Parathyroid adenoma (tissue), 2 donors: ENCODE results near the gene QPRT.

Experiments used
- H2AFZ ChIP-seq: fragments of 300-600 bp; sonication (generic); one replicate; pipeline ENCODE4 v1.7.0; 2017; ENCODE audit warnings: antibody characterized with exemption, mild to moderate bottlenecking
- H3K27ac ChIP-seq: fragments of 300-600 bp; sonication (generic); one replicate; pipeline ENCODE4 v1.7.0; 2017
- H3K27me3 ChIP-seq: fragments of 300-600 bp; sonication (generic); one replicate; pipeline ENCODE4 v1.7.0; 2017; ENCODE audit warnings: low read length; ENCODE audit not compliant: control insufficient read depth, insufficient read depth
- H3K36me3 ChIP-seq: fragments of 300-600 bp; sonication (generic); one replicate; pipeline ENCODE4 v1.7.0; 2017; ENCODE audit warnings: low read length; ENCODE audit not compliant: control insufficient read depth, insufficient read depth
- H3K4me1 ChIP-seq: fragments of 300-600 bp; sonication (generic); one replicate; pipeline ENCODE4 v1.7.0; 2017; ENCODE audit warnings: control low read depth
- H3K4me2 ChIP-seq: fragments of 300-600 bp; sonication (generic); one replicate; pipeline ENCODE4 v1.7.0; 2017; ENCODE audit warnings: low read length
- H3K4me3 ChIP-seq: fragments of 300-600 bp; sonication (generic); one replicate; pipeline ENCODE4 v1.7.0; 2017; ENCODE audit warnings: low read depth, low read length
- H3K79me2 ChIP-seq: fragments of 300-600 bp; sonication (generic); one replicate; pipeline ENCODE4 v1.7.0; 2017; ENCODE audit warnings: control low read depth
- H3K9ac ChIP-seq: fragments of 300-600 bp; sonication (generic); one replicate; pipeline ENCODE4 v1.7.0; 2017; ENCODE audit warnings: mild to moderate bottlenecking
- H3K9me3 ChIP-seq: fragments of 300-600 bp; sonication (generic); one replicate; pipeline ENCODE4 v1.7.0; 2017; ENCODE audit warnings: low read length; ENCODE audit not compliant: control insufficient read depth
- TF ChIP-seq, protein P1 (sequence below): fragments of 300-600 bp; sonication (generic); IDR thresholded peaks from one replicate; pipeline ENCODE4 v1.7.0; 2017; ENCODE audit warnings: antibody characterized with exemption, mild to moderate bottlenecking
- donor health status: primary hyperparathyroidism.

QPRT gene

DNA sequence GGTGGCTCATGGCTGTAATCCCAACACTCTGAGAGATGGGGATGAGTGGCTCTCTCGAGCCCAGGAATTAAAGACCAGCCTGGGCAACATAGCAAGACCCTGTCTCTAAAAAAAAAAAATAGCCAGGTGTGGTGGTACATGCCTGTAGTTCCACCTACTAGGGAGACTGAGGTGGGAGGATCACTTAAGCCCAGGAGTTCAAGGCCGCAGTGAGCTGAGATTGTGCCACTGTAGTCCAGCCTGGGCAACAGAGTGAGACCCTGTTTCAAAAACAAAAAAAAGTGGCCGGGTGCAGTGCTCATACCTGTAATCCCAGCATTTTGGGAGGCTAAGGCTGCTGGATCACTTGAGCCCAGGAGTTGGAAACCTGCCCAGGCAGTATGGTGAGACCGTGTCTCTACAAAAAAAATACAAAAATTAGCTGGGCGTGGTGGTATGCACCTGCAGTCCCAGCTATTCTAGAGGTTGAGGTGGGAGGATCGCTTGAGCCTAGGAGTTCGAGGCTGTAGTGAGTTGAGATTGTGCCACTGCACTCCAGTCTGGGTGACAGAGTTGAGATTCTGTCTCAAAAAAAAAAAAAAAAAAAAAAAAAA lies 63.8 kb downstream of the QPRT start:
- Histone ChIP-seq H3K27me3 (no peaks in the 10 kb centered on the region), H3K27ac (no peak overlapping the region), H3K79me2 (no peaks in the 10 kb centered on the region), H3K9me3 (no peaks in the 10 kb centered on the region), H3K4me3 (no peak overlapping the region), H3K9ac (no peak overlapping the region), H3K36me3 (no peaks in the 10 kb centered on the region), H3K4me1 (no peaks in the 10 kb centered on the region), H3K4me2 (no peak overlapping the region), H2AFZ (no peak overlapping the region)
- TF ChIP-seq, protein P1, sequence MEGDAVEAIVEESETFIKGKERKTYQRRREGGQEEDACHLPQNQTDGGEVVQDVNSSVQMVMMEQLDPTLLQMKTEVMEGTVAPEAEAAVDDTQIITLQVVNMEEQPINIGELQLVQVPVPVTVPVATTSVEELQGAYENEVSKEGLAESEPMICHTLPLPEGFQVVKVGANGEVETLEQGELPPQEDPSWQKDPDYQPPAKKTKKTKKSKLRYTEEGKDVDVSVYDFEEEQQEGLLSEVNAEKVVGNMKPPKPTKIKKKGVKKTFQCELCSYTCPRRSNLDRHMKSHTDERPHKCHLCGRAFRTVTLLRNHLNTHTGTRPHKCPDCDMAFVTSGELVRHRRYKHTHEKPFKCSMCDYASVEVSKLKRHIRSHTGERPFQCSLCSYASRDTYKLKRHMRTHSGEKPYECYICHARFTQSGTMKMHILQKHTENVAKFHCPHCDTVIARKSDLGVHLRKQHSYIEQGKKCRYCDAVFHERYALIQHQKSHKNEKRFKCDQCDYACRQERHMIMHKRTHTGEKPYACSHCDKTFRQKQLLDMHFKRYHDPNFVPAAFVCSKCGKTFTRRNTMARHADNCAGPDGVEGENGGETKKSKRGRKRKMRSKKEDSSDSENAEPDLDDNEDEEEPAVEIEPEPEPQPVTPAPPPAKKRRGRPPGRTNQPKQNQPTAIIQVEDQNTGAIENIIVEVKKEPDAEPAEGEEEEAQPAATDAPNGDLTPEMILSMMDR = no peak

DNA sequence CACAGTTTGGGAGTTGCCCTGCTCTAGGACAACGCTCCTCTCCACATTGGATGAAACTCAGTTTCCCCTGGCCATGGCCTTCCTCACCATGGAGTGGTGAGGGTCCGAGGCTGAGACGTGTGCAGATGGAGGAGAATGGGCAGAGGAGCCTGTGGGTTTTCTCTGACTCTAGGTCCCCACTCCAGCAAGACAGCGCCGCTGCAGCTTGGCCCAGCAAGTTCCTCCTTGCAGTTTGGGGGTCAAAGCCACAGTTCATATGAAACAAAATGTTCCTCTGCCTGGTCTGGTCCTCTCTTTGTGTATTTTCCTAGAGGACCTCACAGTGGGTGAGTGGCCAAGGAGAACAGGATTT lies 64.5 kb downstream of the QPRT start:
- H3K4me1 ChIP-seq = no peaks in the 10 kb centered on the region
- no peaks in the 10 kb centered on the region for H3K9me3 ChIP-seq
- no peaks in the 10 kb centered on the region for H3K27me3 ChIP-seq
- no peak overlapping the region for H3K27ac ChIP-seq
- H3K79me2 ChIP-seq = no peaks in the 10 kb centered on the region
- TF ChIP-seq, protein P1 = no peak
- no peak overlapping the region for H2AFZ ChIP-seq
- no peak overlapping the region for H3K9ac ChIP-seq
- H3K4me3 ChIP-seq = no peak overlapping the region
- no peaks in the 10 kb centered on the region for H3K36me3 ChIP-seq
- H3K4me2 ChIP-seq = no peak overlapping the region

DNA sequence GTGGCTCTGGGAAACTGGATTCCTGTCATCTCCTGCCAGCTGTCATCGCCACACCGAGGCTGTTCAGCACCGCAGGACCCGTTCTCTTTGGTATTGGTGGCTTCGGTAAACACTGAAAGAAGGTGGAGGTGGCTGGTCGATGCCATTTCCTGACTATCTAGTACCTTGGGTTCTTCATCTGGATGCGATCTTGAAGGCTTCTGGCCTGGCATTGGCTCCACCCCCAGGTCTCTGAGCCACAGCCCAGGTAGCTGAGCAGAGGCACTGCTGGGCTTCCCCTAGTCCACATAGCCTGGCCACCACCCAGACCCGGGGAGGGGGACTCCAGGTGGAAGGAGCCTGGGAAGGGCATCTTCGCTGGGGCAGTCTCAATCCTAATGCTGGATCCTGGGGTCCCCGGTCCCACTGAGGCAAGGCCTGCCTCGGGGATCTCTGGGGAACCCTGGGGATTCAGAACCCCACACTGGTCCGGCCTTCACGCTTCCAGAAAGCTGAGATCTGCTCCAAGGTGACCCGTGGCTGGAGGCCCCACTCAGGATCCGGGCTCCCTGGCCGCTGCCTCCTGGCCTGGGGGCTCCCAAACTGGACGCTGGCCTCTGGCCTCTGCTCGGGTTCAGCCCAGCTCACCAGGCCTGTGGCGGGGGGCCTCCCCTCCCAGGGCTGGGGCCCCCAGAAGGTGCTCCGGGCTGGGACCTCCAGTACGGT lies 65.0 kb downstream of the QPRT start:
- Histone ChIP-seq H3K9ac (no peak overlapping the region), H3K4me3 (no peak overlapping the region), H3K27ac (no peak overlapping the region), H2AFZ (no peak overlapping the region), H3K79me2 (no peaks in the 10 kb centered on the region), H3K36me3 (no peaks in the 10 kb centered on the region), H3K9me3 (no peaks in the 10 kb centered on the region), H3K27me3 (no peaks in the 10 kb centered on the region), H3K4me1 (no peaks in the 10 kb centered on the region), H3K4me2 (no peak overlapping the region)
- TF ChIP-seq, protein P1 = no peak

DNA sequence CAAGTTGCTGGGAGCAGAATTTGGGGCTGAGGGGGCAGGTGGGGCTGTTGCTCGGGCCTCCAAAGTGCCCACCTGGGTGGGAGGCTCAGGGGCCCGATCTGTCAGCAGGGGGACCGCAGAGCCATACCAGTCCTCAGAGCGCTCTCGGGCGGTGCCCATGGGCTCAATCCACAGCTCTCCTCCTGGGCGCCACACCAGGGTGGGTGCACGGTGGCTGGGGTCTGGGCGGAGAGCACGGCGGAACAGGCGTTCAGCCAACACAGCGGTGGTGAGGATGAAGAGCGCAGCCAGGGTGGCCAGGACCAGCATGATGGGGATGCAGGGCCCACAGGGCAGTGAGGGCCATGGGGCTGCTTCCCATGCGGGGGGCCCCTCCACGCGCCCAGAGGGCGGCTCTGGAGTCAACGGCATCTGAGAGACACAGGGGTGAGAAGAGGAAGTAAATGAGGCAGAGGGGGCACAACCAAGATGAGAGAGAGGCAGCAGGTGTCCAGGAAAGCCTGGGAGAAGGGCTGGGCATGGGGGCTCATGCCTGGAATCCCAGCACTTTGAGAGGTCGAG lies 65.6 kb downstream of the QPRT start:
- no peak overlapping the region for H3K27ac ChIP-seq
- no peak overlapping the region for H3K9ac ChIP-seq
- no peaks in the 10 kb centered on the region for H3K9me3 ChIP-seq
- TF ChIP-seq, protein P1 = no peak
- no peaks in the 10 kb centered on the region for H3K36me3 ChIP-seq
- H3K27me3 ChIP-seq = no peaks in the 10 kb centered on the region
- H3K4me2 ChIP-seq = no peak overlapping the region
- H3K4me1 ChIP-seq = no peaks in the 10 kb centered on the region
- H2AFZ ChIP-seq = no peak overlapping the region
- H3K79me2 ChIP-seq = no peaks in the 10 kb centered on the region
- no peak overlapping the region for H3K4me3 ChIP-seq
